AG09319 (cell line): ENCODE results near the gene LSAMP.

Experiments used
- DNase-seq: peaks from one replicate; pipeline ENCODE4 v3.0.0-alpha.2; 2010; ENCODE audit warnings: low read depth; ENCODE audit errors: extremely low read depth
- TF ChIP-seq, protein P1 (sequence below): IDR thresholded peaks from 2 replicates; pipeline ENCODE4 v1.5.1; 2011; ENCODE audit warnings: low read depth, mild to moderate bottlenecking, inconsistent platforms, low read length, moderate library complexity

LSAMP gene

DNA sequence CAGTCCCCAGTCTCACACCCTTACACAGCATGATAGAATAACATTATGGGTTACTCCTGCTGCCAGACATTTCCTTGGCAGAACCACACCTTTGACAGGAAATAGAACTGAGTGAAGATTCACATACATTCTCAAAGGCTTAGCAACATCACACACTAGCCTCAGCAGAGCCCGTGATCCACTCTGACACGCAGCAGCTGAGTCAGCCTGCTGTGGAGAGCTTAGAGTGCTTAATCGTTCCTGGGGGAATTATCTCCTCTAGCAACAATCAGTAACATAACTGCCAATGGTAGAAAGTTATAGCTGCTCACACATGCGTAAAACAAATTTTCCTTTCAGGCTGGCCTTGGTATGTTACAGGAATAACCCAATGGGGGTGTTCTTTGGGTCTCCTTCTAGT lies 439.9 kb downstream of the LSAMP start:
- peak; percentile 67 for DNase-seq

DNA sequence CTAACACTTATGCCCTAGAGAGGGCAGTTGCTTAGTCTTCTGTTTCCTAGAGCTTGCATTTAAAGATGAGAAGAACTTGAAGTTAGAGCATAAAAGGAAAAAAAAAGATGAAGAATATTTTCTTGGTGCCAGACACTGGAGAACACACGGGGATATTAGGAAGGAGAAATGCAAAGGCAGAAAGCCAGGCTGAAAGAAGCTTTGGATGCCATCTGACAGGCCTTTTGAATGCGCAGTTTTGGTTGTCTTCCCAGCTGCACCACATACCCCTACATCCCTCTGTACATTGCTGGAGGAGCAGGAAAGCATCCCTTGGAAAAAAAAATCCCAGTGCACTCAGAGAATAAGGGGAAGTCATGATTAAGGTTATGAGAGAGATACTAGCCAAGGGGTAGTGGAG lies 443.1 kb downstream of the LSAMP start:
- TF ChIP-seq, protein P1, sequence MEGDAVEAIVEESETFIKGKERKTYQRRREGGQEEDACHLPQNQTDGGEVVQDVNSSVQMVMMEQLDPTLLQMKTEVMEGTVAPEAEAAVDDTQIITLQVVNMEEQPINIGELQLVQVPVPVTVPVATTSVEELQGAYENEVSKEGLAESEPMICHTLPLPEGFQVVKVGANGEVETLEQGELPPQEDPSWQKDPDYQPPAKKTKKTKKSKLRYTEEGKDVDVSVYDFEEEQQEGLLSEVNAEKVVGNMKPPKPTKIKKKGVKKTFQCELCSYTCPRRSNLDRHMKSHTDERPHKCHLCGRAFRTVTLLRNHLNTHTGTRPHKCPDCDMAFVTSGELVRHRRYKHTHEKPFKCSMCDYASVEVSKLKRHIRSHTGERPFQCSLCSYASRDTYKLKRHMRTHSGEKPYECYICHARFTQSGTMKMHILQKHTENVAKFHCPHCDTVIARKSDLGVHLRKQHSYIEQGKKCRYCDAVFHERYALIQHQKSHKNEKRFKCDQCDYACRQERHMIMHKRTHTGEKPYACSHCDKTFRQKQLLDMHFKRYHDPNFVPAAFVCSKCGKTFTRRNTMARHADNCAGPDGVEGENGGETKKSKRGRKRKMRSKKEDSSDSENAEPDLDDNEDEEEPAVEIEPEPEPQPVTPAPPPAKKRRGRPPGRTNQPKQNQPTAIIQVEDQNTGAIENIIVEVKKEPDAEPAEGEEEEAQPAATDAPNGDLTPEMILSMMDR: no peak
- no peak for DNase-seq

More for the DNA sequence above, 439.9 kb downstream of the LSAMP start:
- TF ChIP-seq, protein P1: no peak

DNA sequence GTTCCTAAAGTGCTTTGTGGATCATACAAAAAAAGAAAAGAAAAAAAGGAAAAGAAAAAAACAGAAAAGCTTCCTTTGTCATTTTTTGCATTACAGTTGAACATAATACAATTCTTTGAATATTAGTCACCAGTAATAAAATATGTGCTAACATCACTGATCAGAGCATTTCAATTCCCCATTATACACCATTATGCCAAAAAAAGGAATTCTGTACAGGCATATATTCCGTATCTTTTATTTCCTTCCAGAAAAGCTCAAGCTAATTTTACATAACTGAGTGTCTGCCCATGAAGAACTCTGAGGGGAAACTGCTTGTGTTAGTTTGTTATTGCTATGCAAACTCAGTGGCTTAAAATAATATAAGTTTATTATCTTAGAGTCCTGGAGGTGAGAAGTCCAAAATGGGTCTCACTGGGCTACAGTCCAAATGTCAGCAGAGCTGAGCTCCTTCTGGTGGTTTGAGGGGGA lies 444.1 kb downstream of the LSAMP start:
- DNase-seq: no peak
- TF ChIP-seq, protein P1: no peak

DNA sequence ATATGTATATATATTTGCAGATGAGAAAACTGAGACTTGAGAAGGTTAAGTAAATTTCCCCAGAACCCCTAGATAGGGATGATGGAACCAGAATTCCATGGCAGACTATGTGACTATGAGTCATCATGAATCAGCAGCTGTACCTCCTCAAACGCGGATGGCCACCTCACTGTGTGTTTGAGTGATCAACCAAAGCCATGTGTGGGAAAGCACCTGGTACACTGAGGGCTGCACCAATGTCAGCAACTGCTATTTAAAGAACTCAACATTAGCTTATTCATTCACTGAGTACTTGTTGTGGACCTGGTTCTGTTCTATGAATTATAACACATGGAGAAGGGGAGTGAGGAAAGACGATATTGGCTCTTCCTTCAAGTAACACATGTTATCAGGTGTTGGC lies 445.0 kb downstream of the LSAMP start:
- TF ChIP-seq, protein P1: no peak
- DNase-seq: peak; percentile 23

DNA sequence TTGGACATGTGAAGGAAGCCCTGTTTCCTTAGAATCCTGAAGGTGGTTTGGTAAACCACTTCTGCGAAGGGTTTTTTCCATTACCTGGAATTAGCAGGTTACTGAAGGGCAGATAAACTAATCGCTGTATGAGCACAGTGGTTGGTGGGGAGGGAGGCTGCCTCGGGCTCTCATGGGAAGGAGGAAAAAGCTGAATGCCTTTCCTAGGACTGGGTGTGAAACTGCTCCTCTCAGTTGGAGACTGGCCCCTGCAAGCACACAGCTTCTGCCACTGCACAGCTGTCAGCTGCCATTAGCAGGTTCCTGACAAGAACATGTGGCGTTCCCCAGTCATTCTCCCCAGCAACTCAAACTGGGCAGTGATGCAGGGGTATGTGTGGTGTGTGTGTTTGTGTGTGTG lies 445.7 kb downstream of the LSAMP start:
- TF ChIP-seq, protein P1: no peak
- DNase-seq: no peak

DNA sequence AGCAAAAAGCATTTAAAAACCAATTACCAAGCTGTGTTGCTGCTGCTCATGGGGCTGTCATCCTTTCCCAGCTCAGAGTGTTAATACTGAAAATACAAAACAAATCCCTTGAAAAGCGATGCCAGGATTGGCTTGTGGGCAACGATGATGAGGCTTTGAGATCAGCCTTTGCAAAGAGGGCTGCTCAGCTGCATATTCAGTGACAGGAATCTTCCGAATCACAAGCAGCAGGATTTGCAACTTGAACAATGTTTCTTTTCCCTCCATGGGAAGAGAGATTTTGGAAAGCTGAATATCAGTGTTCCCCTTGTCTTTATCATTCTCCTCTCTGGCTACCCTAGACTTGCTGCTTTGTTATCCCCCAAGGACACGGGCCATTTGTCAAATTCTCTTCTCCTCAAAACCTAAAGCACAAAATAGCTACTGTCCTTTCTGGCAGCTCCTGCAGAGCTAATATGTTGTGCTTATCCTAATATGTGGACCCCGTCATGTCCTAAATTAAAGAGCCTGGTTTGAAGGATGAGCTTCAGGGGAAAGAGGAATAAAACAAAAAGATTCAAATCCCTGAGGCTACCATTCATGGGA lies 446.2 kb downstream of the LSAMP start:
- TF ChIP-seq, protein P1: no peak
- DNase-seq: no peak

DNA sequence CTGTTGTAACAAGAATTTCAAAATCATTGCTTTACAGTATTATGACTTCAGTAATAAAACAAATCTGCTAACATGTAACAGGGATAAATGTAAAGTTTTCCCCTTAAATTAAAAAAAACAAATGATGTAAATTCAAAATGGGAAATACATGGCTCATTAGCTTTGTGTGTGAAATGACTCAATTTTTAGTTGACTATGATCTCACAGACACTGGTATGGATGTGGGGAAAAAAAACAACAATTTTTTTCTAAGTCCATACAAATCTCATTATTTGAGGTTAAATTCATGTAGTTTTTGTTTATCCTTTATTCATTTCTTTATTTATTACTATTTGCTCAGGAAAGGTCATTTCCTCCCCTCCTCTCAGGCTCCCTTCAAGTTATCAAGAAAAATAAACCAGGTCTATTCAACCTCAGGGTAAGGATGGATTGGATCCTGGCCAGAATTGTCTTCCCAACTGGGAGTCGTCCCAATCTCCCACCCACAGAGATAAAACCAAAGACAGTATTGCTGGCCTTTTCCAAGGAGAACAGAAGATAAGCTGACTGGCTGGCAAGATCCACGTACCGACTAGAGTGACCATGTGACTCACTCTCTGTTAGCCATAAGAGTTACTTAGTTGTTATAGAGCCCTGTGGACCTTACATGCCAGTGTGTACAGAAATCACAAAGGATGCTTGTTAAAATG lies 448.7 kb downstream of the LSAMP start:
- DNase-seq: no peak
- TF ChIP-seq, protein P1: no peak
